ENCODE results near the gene PSG4.
"Not testable (repeated sequence)": the region's sequence is repeated elsewhere in the genome, so short reads cannot be mapped to it uniquely, and the experiment has no call there.

- not testable (repeated sequence) for TF ChIP-seq RBBP5 (IDR thresholded peaks at IDR 0.05; ENCODE audit: borderline replicate concordance, low read depth, low read length); PHF8 (conservative IDR thresholded peaks at IDR 0.05; ENCODE audit: low read depth, low read length); BRCA1 (IDR thresholded peaks at IDR 0.05; ENCODE audit: low read depth, low read length); RAD21 (IDR thresholded peaks at IDR 0.05 in 1 of 2, conservative IDR thresholded peaks at IDR 0.05 in 1 of 2; ENCODE audit: low read depth in 2 of 2, low read length in 2 of 2); POLR2AphosphoS5 (IDR thresholded peaks at IDR 0.05; ENCODE audit: low read depth, low read length); CEBPB (IDR thresholded peaks at IDR 0.05; ENCODE audit: low read depth, low read length); USF2 (IDR thresholded peaks at IDR 0.05; ENCODE audit: low read length); KDM5A (IDR thresholded peaks at IDR 0.05; ENCODE audit: low read length); POLR2A (IDR thresholded peaks at IDR 0.05; ENCODE audit: control extremely low read depth in 1 of 2, low read depth in 2 of 2, low read length in 2 of 2); POU5F1 (IDR thresholded peaks at IDR 0.05; ENCODE audit: low read depth, low read length)
- TF ChIP-seq, protein P1, sequence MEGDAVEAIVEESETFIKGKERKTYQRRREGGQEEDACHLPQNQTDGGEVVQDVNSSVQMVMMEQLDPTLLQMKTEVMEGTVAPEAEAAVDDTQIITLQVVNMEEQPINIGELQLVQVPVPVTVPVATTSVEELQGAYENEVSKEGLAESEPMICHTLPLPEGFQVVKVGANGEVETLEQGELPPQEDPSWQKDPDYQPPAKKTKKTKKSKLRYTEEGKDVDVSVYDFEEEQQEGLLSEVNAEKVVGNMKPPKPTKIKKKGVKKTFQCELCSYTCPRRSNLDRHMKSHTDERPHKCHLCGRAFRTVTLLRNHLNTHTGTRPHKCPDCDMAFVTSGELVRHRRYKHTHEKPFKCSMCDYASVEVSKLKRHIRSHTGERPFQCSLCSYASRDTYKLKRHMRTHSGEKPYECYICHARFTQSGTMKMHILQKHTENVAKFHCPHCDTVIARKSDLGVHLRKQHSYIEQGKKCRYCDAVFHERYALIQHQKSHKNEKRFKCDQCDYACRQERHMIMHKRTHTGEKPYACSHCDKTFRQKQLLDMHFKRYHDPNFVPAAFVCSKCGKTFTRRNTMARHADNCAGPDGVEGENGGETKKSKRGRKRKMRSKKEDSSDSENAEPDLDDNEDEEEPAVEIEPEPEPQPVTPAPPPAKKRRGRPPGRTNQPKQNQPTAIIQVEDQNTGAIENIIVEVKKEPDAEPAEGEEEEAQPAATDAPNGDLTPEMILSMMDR (IDR thresholded peaks at IDR 0.05; ENCODE audit: control extremely low read depth in 1 of 3, insufficient read depth in 1 of 3, low read depth in 1 of 3, low read length in 3 of 3): not testable (repeated sequence)
Measured at GRCh38 chr19:43219136-43219535, 13.7 kb upstream of the PSG4 start.
